ENCODE results near the gene MMD. TPM values are rescaled to one million over a fixed set of nuclear protein-coding genes. Genes with fewer than 3 reads are reported as not detected.

MMD gene
- total RNA-seq, 2 experiments from 2014 or later: 22.1 to 24.2 TPM

DNA sequence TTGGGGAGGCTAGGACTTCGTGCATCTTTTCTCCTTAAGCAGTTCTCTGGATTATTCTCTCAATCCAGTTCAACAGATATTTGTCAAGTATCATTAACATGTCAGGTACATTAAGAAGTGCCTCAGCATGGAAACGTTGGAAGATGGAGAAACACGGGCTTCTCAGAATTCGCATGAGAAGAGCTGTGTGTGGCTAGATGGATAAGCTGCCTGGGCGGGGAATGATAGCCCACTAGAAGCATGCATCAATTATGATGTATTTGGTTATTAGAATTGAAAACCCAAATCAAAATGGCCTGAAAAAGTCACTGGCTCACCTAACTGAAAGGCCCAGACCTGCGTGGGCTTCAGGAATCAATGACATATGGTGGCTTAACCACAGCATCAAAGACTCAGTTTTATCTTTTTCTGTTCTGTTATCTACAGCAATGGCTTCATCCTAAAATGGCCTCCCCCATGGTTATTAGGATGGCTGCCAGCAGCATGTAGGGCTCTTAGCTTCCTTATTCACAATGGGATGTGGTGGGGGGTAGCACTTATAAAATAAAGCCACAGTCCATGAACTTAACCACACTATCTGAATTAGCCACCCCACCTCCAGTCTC, 43.9 kb downstream of the MMD start:
- no peak overlapping the region for H3K4me3 Mint-ChIP-seq
- CTCF ChIA-PET: interaction anchor here (1.2 kb wide), 1 partner anchor 21 kb away, joined by 3 read pairs; no protein-coding TSS in a partner anchor
- POLR2A ChIA-PET: no interaction called here
- no peak overlapping the region for H3K27ac Mint-ChIP-seq
- intact Hi-C loops (cut with micrococcal nuclease): no loop called here
- DNase-seq: no peak
- H3K9me3 Mint-ChIP-seq: no peaks in the 10 kb centered on the region
- H3K36me3 Mint-ChIP-seq: no peaks in the 10 kb centered on the region
- no peaks in the 10 kb centered on the region for H3K4me1 Mint-ChIP-seq (ENCODE audit: low read depth)
- no peaks in the 10 kb centered on the region for H3K27me3 Mint-ChIP-seq

DNA sequence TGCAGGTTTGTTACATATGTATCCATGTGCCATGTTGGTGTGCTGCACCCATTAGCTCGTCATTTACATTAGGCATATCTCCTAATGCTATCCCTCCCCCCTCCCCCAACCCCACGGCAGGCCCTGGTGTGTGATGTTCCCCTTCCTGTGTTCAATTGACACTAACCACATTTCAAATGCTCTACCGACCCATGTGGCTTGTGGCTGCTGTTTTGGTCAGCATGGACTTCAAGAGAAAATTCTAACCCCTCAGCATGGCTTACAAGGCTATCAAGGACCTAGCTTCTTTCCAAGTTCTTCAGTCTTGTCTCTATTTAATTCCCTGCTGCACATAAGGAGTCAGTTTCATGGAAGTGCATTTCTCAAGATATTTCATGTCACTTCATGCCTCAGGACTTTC, 52.9 kb downstream of the MMD start:
- Mint-ChIP-seq H3K36me3 (peaks cover 5% of the 10 kb centered on the region), H3K27ac (no peak overlapping the region), H3K4me3 (no peak overlapping the region), H3K9me3 (peaks cover 7% of the 10 kb centered on the region), H3K27me3 (peaks cover 3% of the 10 kb centered on the region), H3K4me1 (ENCODE audit: low read depth) (peaks cover 3% of the 10 kb centered on the region)
- POLR2A ChIA-PET: no interaction called here
- CTCF ChIA-PET: interaction anchor here (4.5 kb wide), 1 partner anchor 12 kb away, joined by 29 read pairs; no protein-coding TSS in a partner anchor
- intact Hi-C loops (cut with micrococcal nuclease): no loop called here
- DNase-seq: no peak

DNA sequence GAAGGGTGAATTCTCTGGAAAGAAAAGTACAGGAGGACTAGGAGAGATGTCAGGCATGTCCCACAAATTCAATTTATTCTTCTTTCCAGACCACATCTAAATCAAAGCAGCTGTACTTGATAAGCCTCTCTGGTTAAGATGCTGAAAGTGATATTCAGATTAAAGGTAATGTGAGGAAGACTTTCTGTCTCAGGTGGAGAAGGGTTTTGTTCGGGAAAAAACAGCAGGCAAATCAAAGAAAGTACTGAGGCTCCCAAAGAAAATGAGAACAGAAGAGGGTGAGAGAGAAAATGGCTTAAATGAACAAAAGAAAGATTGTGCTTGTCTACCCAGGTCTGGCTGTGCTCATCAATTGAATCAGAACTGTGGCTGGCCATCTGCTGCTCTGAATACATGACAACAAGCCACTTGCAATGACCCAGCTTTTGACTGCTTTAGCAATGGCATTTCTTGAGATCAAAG, 55.6 kb downstream of the MMD start:
- H3K36me3 Mint-ChIP-seq: peaks cover 1% of the 10 kb centered on the region

DNA sequence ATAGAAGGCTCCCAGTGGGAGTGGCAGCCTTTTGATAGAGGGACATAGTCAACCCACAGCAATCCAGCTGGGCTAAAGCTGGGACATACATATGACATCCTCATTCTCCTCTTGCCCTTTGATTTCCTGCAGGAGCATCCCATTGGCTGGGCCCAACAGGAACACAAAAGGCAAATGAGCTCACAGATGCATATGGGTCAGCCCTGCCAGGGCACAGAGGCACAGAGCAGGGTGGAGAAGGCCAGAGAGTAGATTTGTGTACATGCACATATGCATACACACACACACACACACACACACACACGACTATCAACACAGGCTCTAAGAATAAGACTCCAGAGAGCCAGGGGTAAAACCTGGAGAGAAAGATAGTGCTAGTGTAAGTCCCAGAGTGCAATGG, 58.6 kb downstream of the MMD start:
- Mint-ChIP-seq H3K36me3 (peaks cover 3% of the 10 kb centered on the region), H3K4me1 (ENCODE audit: low read depth) (no peaks in the 10 kb centered on the region), H3K27ac (no peak overlapping the region), H3K27me3 (peaks cover 5% of the 10 kb centered on the region), H3K4me3 (no peak overlapping the region), H3K9me3 (peaks cover 11% of the 10 kb centered on the region)
- POLR2A ChIA-PET: no interaction called here
- no peak for DNase-seq
- CTCF ChIA-PET: interaction anchor here (0.8 kb wide), 1 partner anchor 370 kb away, joined by 3 read pairs; no protein-coding TSS in a partner anchor
- intact Hi-C loops (cut with micrococcal nuclease): no loop called here

More for the DNA sequence above, 55.6 kb downstream of the MMD start:
- peaks cover 3% of the 10 kb centered on the region for H3K4me1 Mint-ChIP-seq (ENCODE audit: low read depth)
- peaks cover 4% of the 10 kb centered on the region for H3K9me3 Mint-ChIP-seq
- H3K27ac Mint-ChIP-seq: no peak overlapping the region
- ChIA-PET CTCF (interaction anchor here (4.5 kb wide), 1 partner anchor 9 kb away, joined by 29 read pairs; no protein-coding TSS in a partner anchor), POLR2A (no interaction called here)
- no peak for DNase-seq
- peaks cover 3% of the 10 kb centered on the region for H3K27me3 Mint-ChIP-seq
- no peak overlapping the region for H3K4me3 Mint-ChIP-seq
- intact Hi-C loops (cut with micrococcal nuclease): no loop called here

DNA sequence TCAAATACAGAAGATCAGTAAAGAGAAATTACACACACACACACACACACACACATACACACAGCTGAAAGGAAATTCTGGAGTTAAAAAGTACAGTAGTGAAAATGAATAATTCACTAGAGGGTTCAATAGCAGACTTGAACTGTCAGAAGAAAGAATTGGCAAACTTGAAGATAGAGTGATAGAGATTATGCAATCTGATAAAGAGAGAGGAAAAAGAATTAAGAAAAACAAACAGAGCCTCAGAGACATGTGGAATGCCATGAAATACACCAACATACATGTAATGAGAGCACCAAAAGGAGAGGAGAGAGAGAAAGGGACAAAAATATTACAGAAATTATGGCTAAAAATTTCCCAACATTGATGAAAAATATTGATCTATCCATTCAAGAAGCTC, 60.7 kb downstream of the MMD start:
- Mint-ChIP-seq H3K27ac (no peak overlapping the region), H3K4me1 (ENCODE audit: low read depth) (peaks cover 2% of the 10 kb centered on the region), H3K36me3 (peaks cover 3% of the 10 kb centered on the region), H3K27me3 (peaks cover 5% of the 10 kb centered on the region), H3K9me3 (peaks cover 11% of the 10 kb centered on the region), H3K4me3 (no peak overlapping the region)
- ChIA-PET CTCF (interaction anchor here (0.6 to 2.3 kb wide), 3 partner anchors 9 to 368 kb away, joined by 3 to 7 read pairs (median 5); no protein-coding TSS in a partner anchor), POLR2A (no interaction called here)
- intact Hi-C loops (cut with micrococcal nuclease): no loop called here
- no peak for DNase-seq

DNA sequence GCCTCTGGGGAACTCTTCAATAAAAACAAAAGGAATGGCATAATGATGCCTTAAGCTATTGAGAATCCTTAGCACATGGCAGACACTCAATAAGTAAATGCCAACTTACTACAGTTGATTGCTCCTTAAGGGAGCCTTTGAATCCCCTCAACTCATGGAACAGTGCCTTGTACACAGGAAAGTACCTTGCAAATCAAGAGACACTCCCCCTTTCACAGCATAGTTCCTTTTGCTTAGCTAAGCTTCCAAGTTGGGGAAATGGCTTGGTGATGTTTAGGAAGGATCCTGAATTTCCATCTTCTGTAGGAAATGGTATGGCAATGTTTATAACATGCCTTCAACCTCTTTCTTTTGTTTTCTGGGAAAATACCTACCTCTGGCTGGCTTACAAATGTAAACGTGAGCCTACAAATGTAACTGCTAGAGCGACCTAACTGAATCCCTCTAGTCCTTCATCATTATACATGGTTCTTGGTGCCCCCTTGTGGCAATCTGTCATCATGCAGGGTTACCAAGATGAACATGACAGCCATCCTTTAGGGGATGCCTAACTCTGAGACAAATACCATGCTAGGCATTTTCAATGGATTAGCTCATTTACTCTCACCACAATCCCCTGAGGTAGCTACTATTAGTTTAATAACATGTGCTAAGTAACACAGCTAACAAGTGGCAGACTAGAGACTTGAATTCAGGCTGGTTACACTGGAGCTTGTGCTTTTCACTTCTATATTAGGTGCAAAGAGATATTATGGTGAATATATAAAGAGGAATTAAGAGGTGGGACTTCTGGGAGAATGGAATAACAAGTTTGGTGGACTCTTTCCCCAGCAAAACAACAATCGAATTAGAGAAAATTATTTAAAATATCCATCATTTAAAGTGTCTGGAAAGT, 65.0 kb downstream of the MMD start:
- peaks cover 11% of the 10 kb centered on the region for H3K9me3 Mint-ChIP-seq
- peaks cover 2% of the 10 kb centered on the region for H3K4me1 Mint-ChIP-seq (ENCODE audit: low read depth)
- H3K4me3 Mint-ChIP-seq: no peak overlapping the region
- H3K36me3 Mint-ChIP-seq: peaks cover 3% of the 10 kb centered on the region
- POLR2A ChIA-PET: no interaction called here
- peaks cover 4% of the 10 kb centered on the region for H3K27me3 Mint-ChIP-seq
- H3K27ac Mint-ChIP-seq: no peak overlapping the region
- CTCF ChIA-PET: interaction anchor here (0.6 to 5.6 kb wide), 38 partner anchors 8 to 379 kb away, joined by 3 to 87 read pairs (median 4); no protein-coding TSS in a partner anchor
- intact Hi-C loops (cut with micrococcal nuclease): loop anchor here (1.0 kb wide), 1 partner anchor 158 kb away; no protein-coding TSS in a partner anchor
- peak; percentile 81 for DNase-seq

DNA sequence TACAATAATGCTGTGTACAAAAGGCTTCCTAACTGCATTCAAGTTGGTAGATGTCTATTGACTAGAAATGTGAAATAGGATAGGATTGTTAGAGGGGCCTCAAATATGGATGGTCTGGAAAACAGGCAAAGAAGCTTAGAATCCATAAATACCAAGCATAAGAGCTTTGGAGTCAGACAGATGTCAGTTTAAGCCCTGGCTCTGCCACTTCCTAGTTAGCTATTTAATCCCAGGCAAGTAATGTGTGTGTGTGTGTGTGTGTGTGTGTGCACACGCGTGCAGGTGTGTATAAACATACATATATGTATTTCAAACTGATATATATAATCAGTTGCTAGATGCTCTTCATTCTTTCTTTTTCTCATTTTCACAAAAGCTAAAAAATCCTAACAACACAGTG, 66.7 kb downstream of the MMD start:
- Mint-ChIP-seq H3K4me3 (no peak overlapping the region), H3K9me3 (no peaks in the 10 kb centered on the region), H3K4me1 (ENCODE audit: low read depth) (peaks cover 2% of the 10 kb centered on the region), H3K27me3 (peaks cover 2% of the 10 kb centered on the region), H3K27ac (no peak overlapping the region), H3K36me3 (no peaks in the 10 kb centered on the region)
- ChIA-PET CTCF (interaction anchor here (0.6 to 5.6 kb wide), 10 partner anchors 10 to 362 kb away, joined by 3 to 87 read pairs (median 4); no protein-coding TSS in a partner anchor), POLR2A (no interaction called here)
- no peak for DNase-seq
- intact Hi-C loops (cut with micrococcal nuclease): no loop called here

DNA sequence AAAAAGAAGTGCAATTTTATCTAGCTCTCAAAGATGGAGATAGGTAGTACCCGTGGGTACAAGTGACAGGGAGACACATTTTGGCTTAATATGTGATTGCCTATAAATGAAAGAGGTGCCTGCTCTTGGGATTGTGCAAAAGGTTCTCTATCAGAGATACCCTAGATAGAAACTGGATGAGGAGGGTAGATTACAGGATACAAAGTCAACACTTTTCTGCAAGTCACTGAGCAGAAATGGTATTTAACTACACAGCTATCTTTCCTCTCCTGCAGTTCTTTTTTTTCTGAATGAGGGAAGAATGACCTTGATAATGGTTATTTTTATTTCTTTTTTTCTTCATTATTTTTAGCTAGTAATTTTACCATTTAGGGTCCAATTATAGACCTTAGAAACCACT, 67.6 kb downstream of the MMD start:
- Mint-ChIP-seq H3K36me3 (no peaks in the 10 kb centered on the region), H3K4me1 (ENCODE audit: low read depth) (peaks cover 3% of the 10 kb centered on the region), H3K27ac (no peak overlapping the region), H3K27me3 (peaks cover 1% of the 10 kb centered on the region), H3K4me3 (no peak overlapping the region), H3K9me3 (no peaks in the 10 kb centered on the region)
- ChIA-PET CTCF (interaction anchor here (1.2 to 5.6 kb wide), 4 partner anchors 50 to 361 kb away, joined by 3 to 87 read pairs (median 4); no protein-coding TSS in a partner anchor), POLR2A (no interaction called here)
- intact Hi-C loops (cut with micrococcal nuclease): no loop called here
- DNase-seq: no peak

DNA sequence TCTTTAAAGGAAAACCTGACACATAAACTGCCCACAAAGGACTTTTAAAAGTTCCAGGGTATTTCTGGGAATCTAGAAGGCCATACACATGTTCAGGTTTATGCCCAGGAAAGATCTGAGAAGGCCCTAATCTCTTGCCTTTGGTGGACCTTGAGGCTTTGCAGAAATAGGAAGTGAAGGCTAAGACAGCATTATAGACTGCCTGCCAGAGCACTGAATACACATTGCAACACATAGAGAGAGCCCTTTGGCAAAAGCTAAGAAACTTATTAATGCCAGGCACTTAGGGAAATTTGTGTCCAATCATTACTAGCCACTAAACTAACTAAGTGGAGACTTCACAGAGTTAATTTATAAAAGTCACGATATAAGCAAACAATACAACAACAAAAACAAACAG, 70.4 kb downstream of the MMD start:
- intact Hi-C loops (cut with micrococcal nuclease): no loop called here

DNA sequence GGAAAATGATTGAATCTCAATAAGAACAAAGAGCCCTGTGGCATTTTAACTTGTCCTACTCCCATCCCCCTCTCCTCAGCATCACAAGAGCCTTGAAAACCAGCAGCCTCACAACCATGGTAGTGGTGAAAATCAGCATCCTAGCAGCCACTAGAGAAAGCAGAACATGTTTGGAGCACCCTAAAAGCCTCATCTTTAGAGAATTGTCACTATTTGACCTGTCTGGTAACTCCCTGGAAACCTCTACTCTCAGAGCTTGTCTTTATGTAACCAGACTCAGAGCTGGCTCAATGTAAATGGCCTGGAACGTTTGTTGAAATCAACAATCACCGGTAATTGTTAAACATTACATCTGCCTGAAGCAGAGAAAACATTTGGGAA, 70.8 kb downstream of the MMD start:
- H3K4me1 Mint-ChIP-seq (ENCODE audit: low read depth): peaks cover 16% of the 10 kb centered on the region
- intact Hi-C loops (cut with micrococcal nuclease): no loop called here
- peaks cover 6% of the 10 kb centered on the region for H3K9me3 Mint-ChIP-seq
- peaks cover 3% of the 10 kb centered on the region for H3K36me3 Mint-ChIP-seq
- H3K27me3 Mint-ChIP-seq: peaks cover 2% of the 10 kb centered on the region
- ChIA-PET POLR2A (no interaction called here), CTCF (interaction anchor here (2.2 to 6.7 kb wide), 4 partner anchors 10 to 357 kb away, joined by 5 to 92 read pairs (median 32); no protein-coding TSS in a partner anchor)
- H3K27ac Mint-ChIP-seq: no peak overlapping the region
- no peak overlapping the region for H3K4me3 Mint-ChIP-seq
- no peak for DNase-seq

More for the DNA sequence above, 70.4 kb downstream of the MMD start:
- Mint-ChIP-seq H3K27ac (no peak overlapping the region), H3K4me3 (no peak overlapping the region), H3K27me3 (peaks cover 2% of the 10 kb centered on the region), H3K4me1 (ENCODE audit: low read depth) (peaks cover 16% of the 10 kb centered on the region), H3K36me3 (peaks cover 3% of the 10 kb centered on the region), H3K9me3 (peaks cover 6% of the 10 kb centered on the region)
- ChIA-PET CTCF (interaction anchor here (2.0 to 6.7 kb wide), 5 partner anchors 10 to 358 kb away, joined by 5 to 92 read pairs (median 9); no protein-coding TSS in a partner anchor), POLR2A (no interaction called here)
- DNase-seq: no peak

DNA sequence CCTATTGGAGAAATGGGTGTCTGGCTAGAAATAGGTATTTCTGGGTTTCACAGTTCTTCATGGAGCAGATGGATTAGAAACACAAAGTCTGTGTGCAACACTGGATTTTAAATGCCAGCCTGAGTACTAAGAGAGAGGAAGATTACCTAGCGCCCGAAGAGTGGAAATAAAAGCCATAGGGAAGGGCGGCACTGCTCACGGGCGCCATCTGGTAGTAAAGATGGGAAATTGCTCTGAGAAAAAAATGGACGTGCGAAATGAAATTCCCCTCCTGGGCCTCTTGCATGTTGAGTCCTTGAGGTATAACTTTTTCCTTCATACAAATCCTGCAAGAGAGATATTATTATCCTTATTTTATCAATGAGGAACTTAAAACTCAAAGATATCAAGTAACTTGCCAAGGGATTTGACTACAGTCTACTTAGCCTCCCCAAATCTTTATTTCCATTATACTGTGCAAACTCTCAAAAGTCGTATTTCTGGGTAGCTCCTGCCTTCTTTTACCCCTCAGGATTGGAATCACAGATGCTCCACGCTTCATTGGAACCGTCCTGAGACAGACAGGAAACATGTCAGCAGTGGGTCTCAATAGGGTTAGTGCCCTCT, 72.8 kb downstream of the MMD start:
- ChIA-PET POLR2A (no interaction called here), CTCF (interaction anchor here (0.7 to 6.7 kb wide), 25 partner anchors 8 to 379 kb away, joined by 3 to 92 read pairs (median 5); no protein-coding TSS in a partner anchor)
- peaks cover 33% of the 10 kb centered on the region for H3K4me1 Mint-ChIP-seq (ENCODE audit: low read depth)
- peak; percentile 58 for DNase-seq
- H3K9me3 Mint-ChIP-seq: peaks cover 6% of the 10 kb centered on the region
- H3K27me3 Mint-ChIP-seq: peaks cover 2% of the 10 kb centered on the region
- peaks cover 5% of the 10 kb centered on the region for H3K36me3 Mint-ChIP-seq
- no peak overlapping the region for H3K4me3 Mint-ChIP-seq
- intact Hi-C loops (cut with micrococcal nuclease): loop anchor here (1.0 to 10.0 kb wide), 4 partner anchors 25 to 386 kb away; no protein-coding TSS in a partner anchor
- H3K27ac Mint-ChIP-seq: no peak overlapping the region

All from activated CD4-positive, alpha-beta memory T cell treated with anti-CD3 and anti-CD28 coated beads for 36 hours (primary cell).